Gastrocnemius medialis (tissue), 4 donors: Measurements from ENCODE around the gene RASGEF1C.

ENCODE experiments used
- POLR2A ChIP-seq, 2 donors: fragments of 450-650 bp; IDR thresholded peaks; one replicate each; pipeline ENCODE4 v1.6.1; 2017; ENCODE audit warnings: antibody characterized with exemption in 2 of 2, mild to moderate bottlenecking in 2 of 2, moderate library complexity in 2 of 2
- TF ChIP-seq, protein P1 (sequence below), 5 experiments: fragments of 450-650 bp in 3 of 5; fragments of 200-600 bp in 2 of 5; sonication (generic) in 2 of 5; IDR thresholded peaks in 4 of 5; conservative IDR thresholded peaks in 1 of 5; 1 replicate in 4 of 5; 2 replicates in 1 of 5; pipeline ENCODE4 v1.5.1; 2016 to 2019; ENCODE audit warnings: antibody characterized with exemption in 5 of 5, mild to moderate bottlenecking in 3 of 5, moderate library complexity in 3 of 5

DNA sequence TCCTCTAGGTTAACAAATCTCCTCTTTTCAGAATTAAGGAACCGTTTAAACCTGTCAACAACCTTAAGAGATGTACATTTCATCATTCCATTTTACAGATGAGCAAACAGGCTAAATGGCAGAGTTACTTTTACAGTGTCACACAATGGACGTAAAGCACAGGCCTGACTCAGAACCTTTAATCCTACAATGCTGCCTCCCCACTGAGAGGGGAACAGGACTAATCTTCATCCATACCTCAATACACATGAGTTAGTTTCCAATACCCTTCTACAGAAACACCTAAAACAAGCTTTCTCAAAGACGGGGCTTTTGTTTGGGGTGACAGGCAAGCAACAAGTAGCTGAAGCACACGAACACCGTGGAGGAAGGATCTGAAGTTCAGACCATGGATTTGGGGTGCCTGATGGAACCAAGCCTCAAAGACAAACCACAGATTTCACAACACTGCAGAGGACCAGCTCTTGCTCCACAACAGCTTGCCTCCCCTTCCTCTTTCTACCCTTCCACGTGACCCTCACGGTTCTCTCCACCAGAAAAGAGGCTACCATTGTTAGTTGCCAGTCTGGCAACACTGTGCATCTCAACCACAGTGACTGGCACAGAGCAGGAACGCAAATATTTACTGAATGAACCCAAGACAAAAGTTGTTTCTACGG, 139.3 kb downstream of the RASGEF1C start:
- TF ChIP-seq, protein P1, sequence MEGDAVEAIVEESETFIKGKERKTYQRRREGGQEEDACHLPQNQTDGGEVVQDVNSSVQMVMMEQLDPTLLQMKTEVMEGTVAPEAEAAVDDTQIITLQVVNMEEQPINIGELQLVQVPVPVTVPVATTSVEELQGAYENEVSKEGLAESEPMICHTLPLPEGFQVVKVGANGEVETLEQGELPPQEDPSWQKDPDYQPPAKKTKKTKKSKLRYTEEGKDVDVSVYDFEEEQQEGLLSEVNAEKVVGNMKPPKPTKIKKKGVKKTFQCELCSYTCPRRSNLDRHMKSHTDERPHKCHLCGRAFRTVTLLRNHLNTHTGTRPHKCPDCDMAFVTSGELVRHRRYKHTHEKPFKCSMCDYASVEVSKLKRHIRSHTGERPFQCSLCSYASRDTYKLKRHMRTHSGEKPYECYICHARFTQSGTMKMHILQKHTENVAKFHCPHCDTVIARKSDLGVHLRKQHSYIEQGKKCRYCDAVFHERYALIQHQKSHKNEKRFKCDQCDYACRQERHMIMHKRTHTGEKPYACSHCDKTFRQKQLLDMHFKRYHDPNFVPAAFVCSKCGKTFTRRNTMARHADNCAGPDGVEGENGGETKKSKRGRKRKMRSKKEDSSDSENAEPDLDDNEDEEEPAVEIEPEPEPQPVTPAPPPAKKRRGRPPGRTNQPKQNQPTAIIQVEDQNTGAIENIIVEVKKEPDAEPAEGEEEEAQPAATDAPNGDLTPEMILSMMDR (IDR thresholded peaks at IDR 0.05 in 4 of 5, conservative IDR thresholded peaks at IDR 0.05 in 1 of 5) = no peak
- TF ChIP-seq POLR2A (IDR thresholded peaks at IDR 0.05) = no peak
